ENCODE measurements around the gene PRKCE. TPM values are rescaled to one million over a fixed set of nuclear protein-coding genes. Genes with fewer than 3 reads are reported as not detected.

The PRKCE gene
- total and polyA plus RNA-seq, 2 experiments from 2014 or later = 9.6 to 11.9 TPM

GRCh38 chr2:46208766-46209165 is 557.3 kb downstream of the PRKCE start:
- WGBS (ENCODE audit: low lambda C conversion rate, missing lambda C conversion rate) = 92% methylated on average over 1 of the region's 1 CpG
- TF ChIP-seq EZH2 (IDR thresholded peaks at IDR 0.05; ENCODE audit: borderline replicate concordance) (no peak), CTCF (IDR thresholded peaks at IDR 0.05; ENCODE audit: poor library complexity) (no peak), EZH2phosphoT487 (IDR thresholded peaks at IDR 0.05; ENCODE audit: low read depth, severe bottlenecking, unreplicated experiment) (no peak)
- Histone ChIP-seq H3K4me1 (ENCODE audit: insufficient read depth) (no peaks in the 10 kb centered on the region), H3K4me3 (no peak overlapping the region), H3K4me2 (no peak overlapping the region), H2AFZ (no peak overlapping the region), H3K27ac (no peak overlapping the region), H4K20me1 (ENCODE audit: insufficient read depth, poor library complexity, severe bottlenecking) (no peaks in the 10 kb centered on the region), H3K27me3 (no peaks in the 10 kb centered on the region), H3K36me3 (replicated peaks; ENCODE audit: insufficient read depth, low read depth) (no peaks in the 10 kb centered on the region), H3K9me2 (replicated peaks; ENCODE audit: insufficient read depth) (no peaks in the 10 kb centered on the region), H3K79me2 (no peaks in the 10 kb centered on the region), H3K9me3 (ENCODE audit: low read depth) (peaks cover under 1% of the 10 kb centered on the region)
- no peak for DNase-seq (ENCODE audit: low spot score)

DNA sequence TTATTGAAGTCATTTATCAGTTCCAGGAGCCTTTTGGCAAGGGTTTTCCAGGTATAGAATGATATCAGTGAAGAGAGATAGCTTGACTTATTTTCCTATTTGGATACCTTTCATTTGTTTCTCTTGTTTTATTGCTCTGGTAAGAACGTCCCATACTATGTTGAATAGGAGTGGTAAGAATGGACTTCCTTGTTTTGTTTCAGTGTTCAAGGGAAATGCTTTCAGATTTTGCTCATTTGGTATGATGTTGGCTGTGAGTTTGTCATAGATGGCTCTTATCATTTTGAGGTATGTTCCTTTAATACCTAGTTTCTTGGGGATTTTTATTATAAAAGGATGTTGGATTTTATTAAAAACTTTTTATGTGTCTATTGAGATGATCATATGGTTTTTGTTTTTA is 558.6 kb downstream of the PRKCE start:
- no peaks in the 10 kb centered on the region for H3K36me3 ChIP-seq (replicated peaks; ENCODE audit: insufficient read depth, low read depth)
- H3K27me3 ChIP-seq = no peaks in the 10 kb centered on the region
- H3K27ac ChIP-seq = no peak overlapping the region
- H3K4me3 ChIP-seq = no peak overlapping the region
- H3K9me3 ChIP-seq (ENCODE audit: low read depth) = peaks cover 3% of the 10 kb centered on the region
- H3K79me2 ChIP-seq = no peaks in the 10 kb centered on the region
- no peak overlapping the region for H2AFZ ChIP-seq
- no peak for TF ChIP-seq EZH2phosphoT487 (IDR thresholded peaks at IDR 0.05; ENCODE audit: low read depth, severe bottlenecking, unreplicated experiment)
- no peak for TF ChIP-seq EZH2 (IDR thresholded peaks at IDR 0.05; ENCODE audit: borderline replicate concordance)
- TF ChIP-seq CTCF (IDR thresholded peaks at IDR 0.05; ENCODE audit: poor library complexity) = no peak
- H3K4me1 ChIP-seq (ENCODE audit: insufficient read depth) = no peaks in the 10 kb centered on the region
- no peaks in the 10 kb centered on the region for H3K9me2 ChIP-seq (replicated peaks; ENCODE audit: insufficient read depth)
- H3K4me2 ChIP-seq = no peak overlapping the region
- DNase-seq (ENCODE audit: low spot score) = no peak
- WGBS (ENCODE audit: low lambda C conversion rate, missing lambda C conversion rate) = 96% methylated on average over 1 of the region's 1 CpG
- H4K20me1 ChIP-seq (ENCODE audit: insufficient read depth, poor library complexity, severe bottlenecking) = no peaks in the 10 kb centered on the region

- no peaks in the 10 kb centered on the region for H3K27me3 ChIP-seq
- H3K4me3 ChIP-seq = no peak overlapping the region
- no peak overlapping the region for H3K27ac ChIP-seq
- H4K20me1 ChIP-seq (ENCODE audit: insufficient read depth, poor library complexity, severe bottlenecking) = no peaks in the 10 kb centered on the region
- no peaks in the 10 kb centered on the region for H3K9me2 ChIP-seq (replicated peaks; ENCODE audit: insufficient read depth)
- no peaks in the 10 kb centered on the region for H3K36me3 ChIP-seq (replicated peaks; ENCODE audit: insufficient read depth, low read depth)
- H3K4me2 ChIP-seq = no peak overlapping the region
- no peaks in the 10 kb centered on the region for H3K4me1 ChIP-seq (ENCODE audit: insufficient read depth)
- 100% methylated on average over 1 of the region's 1 CpG for WGBS (ENCODE audit: low lambda C conversion rate, missing lambda C conversion rate)
- peaks cover 3% of the 10 kb centered on the region for H3K9me3 ChIP-seq (ENCODE audit: low read depth)
- TF ChIP-seq EZH2phosphoT487 (IDR thresholded peaks at IDR 0.05; ENCODE audit: low read depth, severe bottlenecking, unreplicated experiment) = no peak
- no peak for TF ChIP-seq CTCF (IDR thresholded peaks at IDR 0.05; ENCODE audit: poor library complexity)
- TF ChIP-seq EZH2 (IDR thresholded peaks at IDR 0.05; ENCODE audit: borderline replicate concordance) = no peak
- no peak for DNase-seq (ENCODE audit: low spot score)
- no peaks in the 10 kb centered on the region for H3K79me2 ChIP-seq
- no peak overlapping the region for H2AFZ ChIP-seq
These were observed 560.0 kb downstream of the PRKCE start for GRCh38 chr2:46211461-46211860.

DNA sequence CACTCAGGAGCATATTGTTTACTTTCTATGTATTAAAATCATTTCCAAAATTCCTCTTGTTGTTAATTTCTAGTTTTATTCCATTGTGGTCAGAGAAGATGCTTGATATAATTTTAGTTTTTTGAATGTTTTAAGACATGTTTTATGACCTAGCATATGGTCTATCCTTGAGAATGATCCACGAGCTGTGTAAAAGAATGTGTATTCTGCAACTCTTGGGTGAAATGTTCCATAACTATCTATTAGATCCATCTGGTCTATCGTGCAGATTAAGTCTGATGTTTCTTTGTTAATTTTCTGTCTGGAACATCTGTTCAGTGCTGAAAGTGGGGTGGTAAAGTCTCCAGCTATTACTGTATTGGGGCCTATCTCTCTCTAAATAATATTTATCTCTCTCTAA is 562.4 kb downstream of the PRKCE start:
- no peaks in the 10 kb centered on the region for H4K20me1 ChIP-seq (ENCODE audit: insufficient read depth, poor library complexity, severe bottlenecking)
- 78% methylated on average over 2 of the region's 2 CpGs for WGBS (ENCODE audit: low lambda C conversion rate, missing lambda C conversion rate)
- H3K4me3 ChIP-seq = no peak overlapping the region
- H3K4me2 ChIP-seq = no peak overlapping the region
- H3K4me1 ChIP-seq (ENCODE audit: insufficient read depth) = no peaks in the 10 kb centered on the region
- no peak overlapping the region for H3K27ac ChIP-seq
- no peaks in the 10 kb centered on the region for H3K79me2 ChIP-seq
- no peak overlapping the region for H2AFZ ChIP-seq
- H3K27me3 ChIP-seq = no peaks in the 10 kb centered on the region
- DNase-seq (ENCODE audit: low spot score) = no peak
- peaks cover 3% of the 10 kb centered on the region for H3K9me3 ChIP-seq (ENCODE audit: low read depth)
- H3K9me2 ChIP-seq (replicated peaks; ENCODE audit: insufficient read depth) = no peaks in the 10 kb centered on the region
- TF ChIP-seq EZH2phosphoT487 (IDR thresholded peaks at IDR 0.05; ENCODE audit: low read depth, severe bottlenecking, unreplicated experiment) (no peak), EZH2 (IDR thresholded peaks at IDR 0.05; ENCODE audit: borderline replicate concordance) (no peak), CTCF (IDR thresholded peaks at IDR 0.05; ENCODE audit: poor library complexity) (no peak)
- H3K36me3 ChIP-seq (replicated peaks; ENCODE audit: insufficient read depth, low read depth) = no peaks in the 10 kb centered on the region
